DOHH2 (cell line): Measurements from ENCODE around the gene DBI.

ENCODE experiments used
- CTCF ChIP-seq: fragments of 200-600 bp; sonication (generic); IDR thresholded peaks from one replicate; pipeline ENCODE4 v1.5.1; 2014; ENCODE audit warnings: antibody characterized with exemption, mild to moderate bottlenecking, low read depth, low read length; ENCODE audit not compliant: poor library complexity, severe bottlenecking
- EZH2phosphoT487 ChIP-seq: fragments of 200-600 bp; sonication (generic); IDR thresholded peaks from 2 replicates; pipeline ENCODE4 v1.6.1; 2017; ENCODE audit warnings: borderline replicate concordance, mild to moderate bottlenecking, antibody characterized with exemption, low read length, moderate library complexity, mixed read lengths

DNA sequence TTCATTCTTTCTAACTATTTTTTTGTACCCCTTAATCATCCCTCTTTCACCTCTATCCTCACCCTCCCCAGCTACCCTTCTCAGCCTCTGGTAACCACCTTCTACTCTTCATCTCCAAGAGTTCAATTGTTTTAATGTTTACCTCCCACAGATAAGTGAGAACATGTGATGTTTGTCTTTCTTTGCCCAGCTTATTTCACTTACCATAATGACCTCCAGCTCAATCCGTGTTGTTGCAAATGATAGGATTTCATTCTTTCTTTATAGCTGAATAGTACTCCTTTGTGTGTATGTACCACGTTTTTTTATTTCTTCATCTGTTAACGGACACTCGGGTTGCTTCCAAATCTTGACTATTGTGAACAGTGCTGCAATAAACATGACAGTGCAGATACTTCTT is 42.7 kb downstream of the DBI start:
- TF ChIP-seq CTCF: no peak
- TF ChIP-seq EZH2phosphoT487: no peak
